Mucosa of stomach (tissue), 1 donor: ENCODE measurements around the gene FDX2.

ENCODE experiments used
- H3K27me3 ChIP-seq: one replicate; pipeline ENCODE4 v1.7.0; 2013; ENCODE audit warnings: mild to moderate bottlenecking, low read length; ENCODE audit not compliant: control insufficient read depth, insufficient read depth
- H3K36me3 ChIP-seq: one replicate; pipeline ENCODE4 v1.7.0; 2013; ENCODE audit warnings: low read length; ENCODE audit not compliant: control insufficient read depth, insufficient read depth
- H3K4me1 ChIP-seq: one replicate; pipeline ENCODE4 v1.7.0; 2013; ENCODE audit warnings: mild to moderate bottlenecking, low read length; ENCODE audit not compliant: control insufficient read depth, insufficient read depth
- H3K4me3 ChIP-seq: one replicate; pipeline ENCODE4 v1.7.0; 2013; ENCODE audit warnings: low read length
- H3K9ac ChIP-seq: one replicate; pipeline ENCODE4 v1.7.0; 2013; ENCODE audit warnings: mild to moderate bottlenecking, low read length, moderate library complexity
- H3K9me3 ChIP-seq: one replicate; pipeline ENCODE4 v1.7.0; 2013; ENCODE audit warnings: mild to moderate bottlenecking, low read length, moderate library complexity; ENCODE audit not compliant: control insufficient read depth
- donor health status: Pancreatic carcinoma.

The FDX2 gene

DNA sequence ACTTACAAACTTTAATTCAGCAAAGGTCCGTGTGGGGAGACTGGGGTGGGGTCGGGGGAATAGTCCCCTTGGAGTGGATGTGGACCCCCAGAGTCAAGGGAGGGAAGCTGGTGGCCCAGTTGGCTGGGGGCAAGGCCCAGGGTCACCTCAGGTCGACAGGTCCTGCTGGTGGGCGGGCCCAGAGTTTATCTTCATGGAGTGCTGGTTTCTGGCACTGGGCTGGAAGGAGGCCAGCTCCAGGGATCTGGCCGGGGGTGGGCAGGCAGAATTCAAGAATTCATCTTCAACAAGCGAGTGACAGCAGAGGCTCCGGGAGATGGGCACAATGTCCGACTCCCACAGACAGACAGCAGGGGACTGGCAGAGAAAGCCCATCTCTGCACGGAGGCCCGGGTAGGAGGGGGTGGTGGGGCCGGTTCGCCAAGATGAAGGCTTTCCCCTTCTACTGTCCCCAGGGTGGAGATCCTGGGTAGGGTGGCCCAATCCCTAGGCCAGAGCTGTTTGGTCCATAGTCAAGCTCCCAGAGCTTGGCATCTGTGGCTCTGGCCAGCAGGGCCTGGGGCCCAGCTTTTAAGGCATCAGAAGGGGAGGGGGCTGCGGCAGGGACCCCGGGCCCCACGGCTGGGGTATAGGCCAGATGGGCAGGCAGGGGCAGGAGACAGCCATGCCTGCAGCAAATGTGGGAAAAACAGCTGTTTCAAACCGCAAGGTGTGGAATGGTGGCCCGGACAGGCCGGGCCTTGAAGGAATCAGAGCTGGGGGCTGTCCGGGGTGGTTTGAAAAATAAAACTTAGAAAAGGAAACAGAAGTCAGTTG is 622 bp upstream of the FDX2 start:
- H3K9ac ChIP-seq, result peak overlapping the region; percentile 61
- H3K9me3 ChIP-seq, result no peaks in the 10 kb centered on the region
- peaks cover 12% of the 10 kb centered on the region for H3K4me1 ChIP-seq
- H3K27me3 ChIP-seq, result no peaks in the 10 kb centered on the region
- no peak overlapping the region for H3K4me3 ChIP-seq
- H3K36me3 ChIP-seq, result peaks cover 6% of the 10 kb centered on the region

DNA sequence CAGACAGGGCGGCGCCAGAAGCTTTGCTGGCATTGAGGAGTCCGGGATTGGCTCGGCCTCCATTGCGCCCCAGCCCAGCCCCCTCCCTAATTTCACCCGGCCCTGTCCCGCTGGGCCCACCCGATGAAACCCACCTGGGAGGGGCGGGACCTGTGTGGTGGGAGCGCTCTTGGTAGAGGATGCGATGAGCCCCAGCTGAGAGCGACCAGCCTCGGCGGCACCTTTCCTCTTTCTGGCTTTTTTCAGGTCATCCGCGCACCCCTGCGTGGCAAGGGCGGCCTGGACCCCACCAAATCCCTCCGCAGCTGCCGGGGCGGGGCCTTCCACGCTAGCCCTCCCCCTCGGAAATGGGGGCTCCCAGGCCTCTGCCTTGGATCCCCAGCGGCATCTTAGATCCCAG is 6.4 kb downstream of the FDX2 start, which contains the start of gene ZGLP1:
ZGLP1 (minus strand) TSS at position 393 of the 400 bp plus-strand sequence.
- Histone ChIP-seq H3K9ac (no peak within 1 kb of the TSS), H3K4me3 (no peak within 1 kb of the TSS), H3K9me3 (no peaks in the 10 kb centered on the region), H3K27me3 (no peaks in the 10 kb centered on the region), H3K4me1 (no peaks in the 10 kb centered on the region), H3K36me3 (no peaks in the 10 kb centered on the region)

DNA sequence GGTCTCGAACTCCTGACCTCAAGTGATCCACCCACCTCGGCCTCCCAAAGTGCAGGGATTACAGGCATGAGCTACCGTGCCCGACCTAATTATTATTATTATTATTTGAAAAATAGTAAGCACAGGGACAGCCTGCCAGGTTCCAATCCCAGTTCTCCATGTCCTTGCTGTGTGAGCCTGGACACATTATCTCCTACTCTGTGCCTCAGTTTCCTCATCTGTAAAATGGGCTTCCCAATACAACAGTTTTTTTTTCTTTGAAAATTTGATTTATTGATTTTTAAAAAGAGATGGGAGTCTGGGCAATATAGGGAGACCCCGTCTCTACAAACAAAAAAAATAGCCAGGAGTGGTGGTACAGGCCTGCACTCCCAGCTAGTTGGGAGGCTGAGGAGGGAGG is 9.5 kb downstream of the FDX2 start:
- H3K9ac ChIP-seq, result no peak overlapping the region
- no peaks in the 10 kb centered on the region for H3K27me3 ChIP-seq
- H3K36me3 ChIP-seq, result no peaks in the 10 kb centered on the region
- no peak overlapping the region for H3K4me3 ChIP-seq
- no peaks in the 10 kb centered on the region for H3K9me3 ChIP-seq
- H3K4me1 ChIP-seq, result no peaks in the 10 kb centered on the region

DNA sequence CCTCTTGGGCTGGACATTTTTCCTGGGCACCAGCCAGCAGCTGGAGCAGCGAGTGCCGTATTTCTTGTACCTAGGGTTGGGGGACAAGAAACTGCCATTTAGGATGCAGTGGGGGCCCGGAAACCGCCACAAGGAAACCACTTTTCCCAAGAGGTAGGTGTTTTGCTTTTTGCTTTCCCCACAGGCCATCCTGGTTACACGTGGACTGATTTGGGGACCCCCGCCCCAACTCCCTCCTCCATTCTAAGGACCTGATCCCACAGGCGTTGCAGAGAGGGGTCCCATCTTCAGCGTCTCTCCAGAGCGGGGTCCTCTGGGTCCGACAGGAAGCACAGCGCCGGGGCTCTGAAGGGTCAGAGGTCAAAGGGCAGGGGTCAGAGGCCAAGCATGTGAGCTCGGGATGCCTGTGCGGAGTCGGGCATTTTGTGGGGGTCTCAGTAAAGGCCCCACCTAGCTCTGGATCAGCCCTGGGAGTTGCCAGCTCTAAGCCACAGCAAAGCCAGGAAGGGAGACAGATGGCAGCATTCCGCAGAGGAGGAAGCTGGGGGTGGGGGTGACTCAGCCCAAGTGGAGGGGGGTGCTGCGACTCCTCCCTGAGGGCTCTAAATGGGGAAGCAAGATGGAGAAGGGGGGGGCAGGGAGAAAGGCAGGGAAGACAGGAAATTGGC is 10.5 kb downstream of the FDX2 start:
- Histone ChIP-seq H3K27me3 (no peaks in the 10 kb centered on the region), H3K9ac (no peak overlapping the region), H3K9me3 (no peaks in the 10 kb centered on the region), H3K4me1 (no peaks in the 10 kb centered on the region), H3K4me3 (no peak overlapping the region), H3K36me3 (no peaks in the 10 kb centered on the region)

DNA sequence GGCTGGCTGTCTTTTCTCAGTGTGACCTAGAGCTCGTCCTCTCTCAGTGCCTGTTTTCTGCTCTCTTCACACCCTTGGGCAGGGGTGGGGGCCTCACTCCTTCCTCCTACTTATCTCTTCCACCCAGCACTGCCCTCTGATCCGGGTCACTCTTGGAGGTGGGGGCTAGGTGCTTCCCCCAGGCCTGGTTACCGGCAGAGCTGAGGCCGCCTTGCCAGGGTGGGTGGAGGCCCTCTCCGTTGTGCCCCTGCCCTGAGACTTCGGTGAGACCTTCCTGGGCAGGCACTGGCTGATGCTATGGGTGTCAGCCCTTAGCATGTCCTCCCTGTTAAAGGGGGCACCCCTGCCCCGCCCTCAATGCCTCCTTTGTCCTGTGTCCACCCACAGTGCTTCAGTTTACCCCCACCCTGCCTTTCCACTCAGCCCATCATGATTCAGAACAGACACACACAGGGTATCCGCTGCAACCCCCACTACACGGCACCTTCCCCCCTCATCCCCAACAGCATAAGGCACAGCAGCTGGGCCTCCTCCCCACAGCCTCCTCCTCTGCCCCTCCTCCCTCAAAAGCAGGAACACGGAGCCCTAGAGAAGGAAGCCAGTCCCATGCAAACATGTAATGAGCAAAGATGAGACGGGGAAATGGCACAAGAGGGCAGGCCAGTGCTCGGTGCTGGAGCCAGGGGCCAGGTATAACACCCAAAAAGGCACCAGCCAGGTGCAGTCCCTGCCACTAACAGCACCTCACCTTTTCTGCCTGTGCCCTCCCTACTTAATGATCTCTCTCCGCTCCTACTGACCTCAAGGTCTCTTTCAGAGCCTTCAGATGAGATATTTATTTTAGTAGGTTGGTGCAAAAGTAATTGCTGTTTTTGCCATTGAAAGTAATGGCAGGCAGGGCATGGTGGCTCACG is 16.0 kb downstream of the FDX2 start:
- Histone ChIP-seq H3K4me1 (peaks cover 14% of the 10 kb centered on the region), H3K9me3 (no peaks in the 10 kb centered on the region), H3K4me3 (no peak overlapping the region), H3K9ac (no peak overlapping the region), H3K27me3 (peaks cover 23% of the 10 kb centered on the region), H3K36me3 (no peaks in the 10 kb centered on the region)

DNA sequence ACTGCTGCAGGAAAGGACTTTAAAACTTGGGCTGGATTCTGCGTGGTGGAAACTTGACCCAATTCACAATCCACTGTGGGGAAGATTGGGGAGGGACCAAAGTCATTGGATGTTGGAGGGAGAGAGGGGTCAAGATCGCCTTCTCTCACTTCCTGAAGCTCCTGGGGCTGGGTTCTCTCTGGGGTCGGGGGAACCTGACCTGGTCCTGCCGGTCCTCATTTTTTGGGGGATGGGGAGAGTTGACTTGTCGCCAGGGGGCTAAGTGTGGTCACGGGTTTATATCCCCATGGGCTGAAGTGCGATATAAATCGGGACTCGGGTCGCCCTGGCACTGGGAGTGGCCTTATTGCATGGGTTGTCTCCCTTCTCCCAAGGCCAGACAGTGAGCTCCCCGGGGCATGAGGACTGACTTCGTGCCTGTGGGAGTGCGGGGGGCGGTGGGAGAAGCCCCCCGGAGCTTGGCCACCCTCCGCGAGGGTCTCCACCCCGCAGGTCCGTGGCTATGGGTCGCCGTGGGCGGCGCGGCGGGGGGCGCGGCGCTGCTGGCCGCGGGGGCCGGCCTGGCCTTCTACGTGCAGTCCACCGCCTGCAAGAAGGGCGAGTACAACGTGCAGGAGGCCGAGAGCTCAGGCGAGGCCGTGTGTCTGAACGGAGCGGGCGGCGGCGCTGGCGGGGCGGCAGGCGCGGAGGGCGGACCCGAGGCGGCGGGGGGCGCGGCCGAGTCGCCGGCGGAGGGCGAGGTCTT is 19.8 kb downstream of the FDX2 start:
- peak overlapping the region; percentile 22 for H3K9ac ChIP-seq
- H3K27me3 ChIP-seq, result peaks cover 61% of the 10 kb centered on the region
- H3K4me3 ChIP-seq, result no peak overlapping the region
- peaks cover 40% of the 10 kb centered on the region for H3K4me1 ChIP-seq
- H3K9me3 ChIP-seq, result no peaks in the 10 kb centered on the region
- no peaks in the 10 kb centered on the region for H3K36me3 ChIP-seq

DNA sequence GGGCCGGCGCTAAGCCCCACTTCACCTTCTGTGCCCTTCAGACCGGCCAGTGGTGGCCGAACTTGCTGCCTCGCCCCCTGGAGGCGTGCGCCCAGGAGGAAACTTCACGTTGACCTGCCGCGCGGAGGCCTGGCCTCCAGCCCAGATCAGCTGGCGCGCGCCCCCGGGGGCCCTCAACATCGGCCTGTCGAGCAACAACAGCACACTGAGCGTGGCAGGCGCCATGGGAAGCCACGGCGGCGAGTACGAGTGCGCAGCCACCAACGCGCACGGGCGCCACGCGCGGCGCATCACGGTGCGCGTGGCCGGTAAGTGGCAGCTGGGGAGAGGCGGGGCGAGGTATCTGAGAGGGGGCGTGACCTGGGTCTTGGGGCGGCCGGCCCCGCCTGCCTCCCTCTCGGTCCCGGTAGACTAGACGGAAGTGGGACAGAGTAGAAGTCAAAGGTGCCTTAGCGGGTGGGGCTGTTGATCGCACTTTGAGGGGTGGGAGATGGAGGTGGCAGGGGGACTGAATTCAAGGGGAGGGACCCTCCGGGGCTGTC is 20.4 kb downstream of the FDX2 start:
- H3K9me3 ChIP-seq, result no peaks in the 10 kb centered on the region
- H3K4me1 ChIP-seq, result peaks cover 46% of the 10 kb centered on the region
- H3K36me3 ChIP-seq, result no peaks in the 10 kb centered on the region
- peak overlapping the region; percentile 22 for H3K9ac ChIP-seq
- H3K27me3 ChIP-seq, result peaks cover 67% of the 10 kb centered on the region
- H3K4me3 ChIP-seq, result no peak overlapping the region

DNA sequence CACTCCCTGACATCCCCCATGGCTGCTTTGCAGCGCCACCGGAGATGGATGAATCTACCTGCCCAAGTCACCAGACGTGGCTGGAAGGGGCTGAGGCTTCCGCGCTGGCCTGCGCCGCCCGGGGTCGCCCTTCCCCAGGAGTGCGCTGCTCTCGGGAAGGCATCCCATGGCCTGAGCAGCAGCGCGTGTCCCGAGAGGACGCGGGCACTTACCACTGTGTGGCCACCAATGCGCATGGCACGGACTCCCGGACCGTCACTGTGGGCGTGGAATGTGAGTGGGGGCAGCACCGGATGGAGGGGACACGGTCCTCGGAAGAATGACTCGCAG is 21.5 kb downstream of the FDX2 start:
- H3K9me3 ChIP-seq, result no peaks in the 10 kb centered on the region
- H3K4me1 ChIP-seq, result peaks cover 55% of the 10 kb centered on the region
- no peak overlapping the region for H3K4me3 ChIP-seq
- no peak overlapping the region for H3K9ac ChIP-seq
- H3K27me3 ChIP-seq, result peaks cover 69% of the 10 kb centered on the region
- no peaks in the 10 kb centered on the region for H3K36me3 ChIP-seq

DNA sequence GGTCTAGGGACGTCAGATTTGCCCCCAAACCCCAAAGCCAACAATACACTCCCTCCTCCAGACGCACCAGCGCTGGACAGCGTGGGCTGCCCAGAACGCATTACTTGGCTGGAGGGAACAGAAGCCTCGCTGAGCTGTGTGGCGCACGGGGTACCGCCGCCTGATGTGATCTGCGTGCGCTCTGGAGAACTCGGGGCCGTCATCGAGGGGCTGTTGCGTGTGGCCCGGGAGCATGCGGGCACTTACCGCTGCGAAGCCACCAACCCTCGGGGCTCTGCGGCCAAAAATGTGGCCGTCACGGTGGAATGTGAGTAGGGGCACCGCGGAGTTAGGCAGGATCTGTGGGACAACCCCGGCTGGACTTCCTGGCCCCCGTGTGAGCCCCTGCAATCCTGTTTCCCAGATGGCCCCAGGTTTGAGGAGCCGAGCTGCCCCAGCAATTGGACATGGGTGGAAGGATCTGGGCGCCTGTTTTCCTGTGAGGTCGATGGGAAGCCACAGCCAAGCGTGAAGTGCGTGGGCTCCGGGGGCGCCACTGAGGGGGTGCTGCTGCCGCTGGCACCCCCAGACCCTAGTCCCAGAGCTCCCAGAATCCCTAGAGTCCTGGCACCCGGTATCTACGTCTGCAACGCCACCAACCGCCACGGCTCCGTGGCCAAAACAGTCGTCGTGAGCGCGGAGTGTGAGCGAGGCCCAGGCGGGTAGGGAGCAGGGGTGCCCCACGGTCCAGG is 22.0 kb downstream of the FDX2 start:
- H3K9me3 ChIP-seq, result no peaks in the 10 kb centered on the region
- H3K9ac ChIP-seq, result no peak overlapping the region
- H3K36me3 ChIP-seq, result no peaks in the 10 kb centered on the region
- H3K4me1 ChIP-seq, result peaks cover 60% of the 10 kb centered on the region
- peaks cover 75% of the 10 kb centered on the region for H3K27me3 ChIP-seq
- no peak overlapping the region for H3K4me3 ChIP-seq

DNA sequence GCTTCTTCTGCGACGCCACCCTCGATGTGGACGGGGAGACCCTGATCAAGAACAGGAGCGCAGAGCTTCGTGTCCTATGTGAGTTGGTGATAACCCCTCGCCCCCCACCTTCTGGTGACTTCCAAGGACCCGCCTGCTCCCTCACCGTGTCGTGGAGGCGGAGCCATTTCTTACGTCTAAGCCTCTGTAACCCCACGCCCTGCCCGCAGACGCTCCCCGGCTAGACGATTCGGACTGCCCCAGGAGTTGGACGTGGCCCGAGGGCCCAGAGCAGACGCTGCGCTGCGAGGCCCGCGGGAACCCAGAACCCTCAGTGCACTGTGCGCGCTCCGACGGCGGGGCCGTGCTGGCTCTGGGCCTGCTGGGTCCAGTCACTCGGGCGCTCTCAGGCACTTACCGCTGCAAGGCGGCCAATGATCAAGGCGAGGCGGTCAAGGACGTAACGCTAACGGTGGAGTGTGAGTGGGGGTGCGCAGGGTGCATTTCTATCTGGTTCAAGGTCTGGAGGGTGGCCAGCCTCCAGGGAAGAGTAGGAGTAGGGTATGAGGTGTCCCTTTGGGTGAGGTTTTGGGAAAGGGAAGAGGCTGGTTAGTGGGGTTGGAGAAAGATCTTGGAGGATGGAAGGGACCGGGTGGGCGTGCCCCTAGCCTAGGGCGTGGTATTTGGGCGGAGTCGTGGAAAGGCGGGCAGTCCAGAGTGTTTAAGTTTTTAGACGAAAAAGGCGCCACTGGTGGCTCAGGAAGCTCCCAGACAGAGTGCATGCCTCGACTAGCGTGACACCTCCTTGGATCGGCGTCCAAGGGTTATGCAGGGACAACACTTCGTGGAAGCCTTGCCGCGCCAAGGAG is 22.8 kb downstream of the FDX2 start:
- Histone ChIP-seq H3K4me3 (peak overlapping the region; percentile 8), H3K9me3 (no peaks in the 10 kb centered on the region), H3K9ac (no peak overlapping the region), H3K27me3 (peaks cover 82% of the 10 kb centered on the region), H3K4me1 (peaks cover 64% of the 10 kb centered on the region), H3K36me3 (no peaks in the 10 kb centered on the region)
